ENCODE data around the gene ZFHX3. TPM values are rescaled to one million over a fixed set of nuclear protein-coding genes. Genes with fewer than 3 reads are reported as not detected.

ZFHX3 gene
- total and polyA plus RNA-seq, 2 of the 8 experiments (the other 6 are each of a cell fraction or from before 2014, with no cell fraction given): 0.08 to 0.99 TPM

DNA sequence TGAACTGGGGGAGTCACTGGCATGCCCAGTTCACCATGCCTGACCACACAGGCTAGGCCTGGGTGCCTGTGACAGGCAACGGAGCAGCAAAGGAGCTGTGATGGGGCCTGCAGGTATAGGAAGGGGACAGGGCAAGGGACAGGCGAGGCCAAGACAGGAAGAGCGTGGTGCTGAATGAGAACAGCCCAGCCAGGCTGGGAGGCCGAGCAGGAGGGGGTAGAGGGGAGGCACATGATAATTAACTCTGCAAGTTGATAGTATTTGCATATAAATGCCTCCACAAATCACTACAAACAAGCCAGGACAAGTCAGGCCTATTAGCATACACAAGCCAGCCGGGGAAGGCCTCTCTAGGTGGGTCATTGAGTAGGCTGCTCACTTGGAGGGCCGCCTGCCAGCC lies 7.8 kb downstream of the ZFHX3 start:
- Histone ChIP-seq H2BK5ac (ENCODE audit: low read depth, low read length) (peak overlapping the region; percentile 90; the same call in 1 of the 2 replicates), H3K4me1 (replicated peaks in 1 of 4; ENCODE audit: control insufficient read depth in 3 of 4, insufficient read depth in 4 of 4, low read length in 3 of 4) (peaks cover 24 to 50% (median 34%) of the 10 kb centered on the region in 4 experiments), H3K9me3 (ENCODE audit: insufficient read depth in 2 of 2, low read depth in 1 of 2, low read length in 1 of 2) (peaks cover 0 to 3% of the 10 kb centered on the region in 2 experiments; a peak in 1 of 4 replicates), H3K36me3 (ENCODE audit: control insufficient read depth in 2 of 4, insufficient read depth in 4 of 4, low read length in 3 of 4) (no peaks in the 10 kb centered on the region), H4K20me1 (replicated peaks in 1 of 2; ENCODE audit: control insufficient read depth in 1 of 2, insufficient read depth in 2 of 2, low read length in 2 of 2) (peaks cover 0 to 4% of the 10 kb centered on the region in 2 experiments), H3K23me2 (ENCODE audit: low read depth, low read length) (peaks cover 5% of the 10 kb centered on the region), H2BK20ac (ENCODE audit: low read length) (peak overlapping the region; percentile 75; the same call in 1 of the 2 replicates), H3K9ac (replicated peaks in 1 of 4; ENCODE audit: extremely low read depth in 1 of 4, low read depth in 3 of 4, low read length in 3 of 4) (no peak overlapping the region), H3K79me2 (ENCODE audit: control insufficient read depth in 1 of 2, insufficient read depth in 2 of 2, low read length in 2 of 2) (no peaks in the 10 kb centered on the region), H3K27ac (ENCODE audit: low read depth, low read length) (no peak overlapping the region), H3K56ac (replicated peaks; ENCODE audit: insufficient read length, low read depth, low read length) (no peak overlapping the region), H3K27me3 (replicated peaks in 1 of 4; ENCODE audit: control insufficient read depth in 3 of 4, extremely low read depth in 1 of 4, insufficient read depth in 3 of 4, low read length in 3 of 4) (peaks cover 60 to 90% (median 86%) of the 10 kb centered on the region in 4 experiments), H3K14ac (ENCODE audit: insufficient read length) (no peak overlapping the region), H2AFZ (ENCODE audit: low read length) (no peak overlapping the region), H3K79me1 (ENCODE audit: low read depth, low read length) (no peaks in the 10 kb centered on the region; the same call in 1 of the 2 replicates), H3K4me2 (ENCODE audit: insufficient read depth in 1 of 2, low read depth in 2 of 2, low read length in 2 of 2) (peak overlapping the region; percentile 47 to 57), H3K23ac (ENCODE audit: insufficient read length) (no peak overlapping the region), H4K91ac (replicated peaks; ENCODE audit: insufficient read length, low read length) (no peak overlapping the region), H2BK15ac (ENCODE audit: low read length) (no peak overlapping the region), H4K5ac (ENCODE audit: insufficient read length, low read depth, low read length) (no peak overlapping the region), H2BK120ac (replicated peaks; ENCODE audit: low read depth, low read length) (no peak overlapping the region), H2AK5ac (ENCODE audit: low read depth, low read length) (peak overlapping the region; percentile 76; the same call in 1 of the 2 replicates), H3K4me3 (ENCODE audit: extremely low read depth in 1 of 4, insufficient read depth in 2 of 4, low read depth in 3 of 4, low read length in 4 of 4) (peak overlapping the region in 1 of 4 experiments; percentile 18; a peak in 1 of 8 replicates), H3K18ac (ENCODE audit: extremely low read depth, low read length) (peak overlapping the region; percentile 81), H4K8ac (ENCODE audit: extremely low read depth, insufficient read depth, low read length) (no peak overlapping the region), H2BK12ac (ENCODE audit: low read depth, low read length) (peak overlapping the region; percentile 94), H3K4ac (replicated peaks; ENCODE audit: insufficient read length, low read depth, low read length) (peak overlapping the region; percentile 50)
- ChIA-PET CTCF (ENCODE audit: partially characterized antibody) (interaction anchor here (1.0 to 4.4 kb wide), 4 partner anchors 9 to 90 kb away, joined by 3 to 24 read pairs (median 4); partner anchors contain the start of gene ZFHX3), POLR2A (ENCODE audit: partially characterized antibody) (interaction anchor here (0.9 kb wide), 1 partner anchor 9 kb away, joined by 3 read pairs; no protein-coding TSS in a partner anchor)
- FAIRE-seq (peak; percentile 57), DNase-seq (ENCODE audit: low read depth in 1 of 2, low spot score in 2 of 2) (no peak)
- 5% methylated on average over 6 of the region's 6 CpGs; no CpG with 5 or more reads in 1 of the 2 experiments for WGBS, 2 experiments (ENCODE audit: extremely low coverage in 1 of 2, insufficient coverage in 1 of 2, insufficient read length in 1 of 2, insufficient replicate concordance in 2 of 2, low coverage in 1 of 2, low lambda C conversion rate in 2 of 2, missing lambda C conversion rate in 1 of 2)
- TF ChIP-seq GABPA (IDR thresholded peaks at IDR 0.05; ENCODE audit: borderline replicate concordance, insufficient read depth, low read length) (no peak), EZH2 (IDR thresholded peaks at IDR 0.05; ENCODE audit: low read depth, low read length, severe bottlenecking) (peak; percentile 10), GTF2F1 (IDR thresholded peaks at IDR 0.05; ENCODE audit: borderline replicate concordance, low read depth, low read length) (no peak), RBBP5 (IDR thresholded peaks at IDR 0.05; ENCODE audit: borderline replicate concordance, low read depth, low read length) (no peak), JUN (IDR thresholded peaks at IDR 0.05; ENCODE audit: low read depth, low read length) (no peak), CTBP2 (IDR thresholded peaks at IDR 0.05; ENCODE audit: borderline replicate concordance, insufficient read depth, insufficient read length, low read length) (peak; percentile 14), SAP30 (IDR thresholded peaks at IDR 0.05; ENCODE audit: insufficient read depth, insufficient replicate concordance, low read length) (no peak), SP1 (IDR thresholded peaks at IDR 0.05; ENCODE audit: low read depth, low read length) (peak; percentile 73), SP4 (IDR thresholded peaks at IDR 0.05; ENCODE audit: low read length) (no peak), POU5F1 (IDR thresholded peaks at IDR 0.05; ENCODE audit: low read depth, low read length) (0 out of 2 replicates have a peak, but pooled peaks have one; percentile 32), ASH2L (IDR thresholded peaks at IDR 0.05; ENCODE audit: low read length) (peak; percentile 38), NRF1 (IDR thresholded peaks at IDR 0.05; ENCODE audit: low read depth, low read length) (no peak)
- TF ChIP-seq, protein P1, sequence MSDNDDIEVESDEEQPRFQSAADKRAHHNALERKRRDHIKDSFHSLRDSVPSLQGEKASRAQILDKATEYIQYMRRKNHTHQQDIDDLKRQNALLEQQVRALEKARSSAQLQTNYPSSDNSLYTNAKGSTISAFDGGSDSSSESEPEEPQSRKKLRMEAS (IDR thresholded peaks at IDR 0.05): peak; percentile 45
